Cortex of kidney (tissue), 1 donor: Measurements from ENCODE around the gene TCTN1.
"Not testable (repeated sequence)": the region's sequence is repeated elsewhere in the genome, so short reads cannot be mapped to it uniquely, and the experiment has no call there.

ENCODE experiments used
- DNase-seq: peaks from one replicate; lab custom pipeline; 2025; lab: John Stamatoyannopoulos, UW

The TCTN1 gene

GRCh38 chr12:110638796-110639195 is 24.9 kb downstream of the TCTN1 start:
- DNase-seq, result no peak

GRCh38 chr12:110639336-110640141 is 25.6 kb downstream of the TCTN1 start:
- no peak for DNase-seq

GRCh38 chr12:110640275-110641025 is 26.5 kb downstream of the TCTN1 start:
- no peak for DNase-seq

GRCh38 chr12:110641521-110641920 is 27.6 kb downstream of the TCTN1 start:
- DNase-seq, result no peak

- no peak for DNase-seq
Observed at GRCh38 chr12:110647631-110648040, 33.7 kb downstream of the TCTN1 start.

GRCh38 chr12:110649341-110649847 is 35.5 kb downstream of the TCTN1 start:
- DNase-seq, result no peak

GRCh38 chr12:110654238-110654637 is 40.3 kb downstream of the TCTN1 start:
- DNase-seq, result not testable (repeated sequence)

GRCh38 chr12:110656071-110656655 is 42.2 kb downstream of the TCTN1 start:
- DNase-seq, result no peak

GRCh38 chr12:110657747-110658146 is 43.8 kb downstream of the TCTN1 start:
- no peak for DNase-seq

GRCh38 chr12:110658242-110658641 is 44.3 kb downstream of the TCTN1 start:
- DNase-seq, result no peak

GRCh38 chr12:110658878-110659277 is 44.9 kb downstream of the TCTN1 start:
- DNase-seq, result no peak

- no peak for DNase-seq
Observed at GRCh38 chr12:110661337-110661972, 47.5 kb downstream of the TCTN1 start.

- DNase-seq, result no peak
Observed at GRCh38 chr12:110666892-110667291, 53.0 kb downstream of the TCTN1 start.

GRCh38 chr12:110667671-110668070 is 53.7 kb downstream of the TCTN1 start:
- DNase-seq, result no peak

GRCh38 chr12:110668480-110669192 is 54.7 kb downstream of the TCTN1 start:
- no peak for DNase-seq

- DNase-seq, result no peak
Observed at GRCh38 chr12:110669193-110669502, 55.2 kb downstream of the TCTN1 start.

- no peak for DNase-seq
Observed at GRCh38 chr12:110670161-110670701, 56.3 kb downstream of the TCTN1 start.

GRCh38 chr12:110676171-110676570 is 62.2 kb downstream of the TCTN1 start:
- DNase-seq, result no peak

- DNase-seq, result no peak
Observed at GRCh38 chr12:110677206-110677911, 63.4 kb downstream of the TCTN1 start.

- no peak for DNase-seq
Observed at GRCh38 chr12:110677982-110678381, 64.1 kb downstream of the TCTN1 start.

- DNase-seq, result no peak
Observed at GRCh38 chr12:110679201-110679600, 65.3 kb downstream of the TCTN1 start.
